ENCODE measurements around the gene RTF1.

Gene RTF1

GRCh38 chr15:41476416-41477048 is 59.6 kb downstream of the RTF1 start:
- no peak for TF ChIP-seq CTCF (IDR thresholded peaks at IDR 0.05; ENCODE audit: low read depth, low read length, missing control alignments)
- no peak overlapping the region for H3K4me3 ChIP-seq (ENCODE audit: low read depth, low read length)
- DNase-seq (ENCODE audit: low read depth): no peak
- in situ Hi-C loops (cut with HindIII; ENCODE audit: low sequenced_read_pairs): no loop called here

GRCh38 chr15:41480396-41481140 is 63.7 kb downstream of the RTF1 start:
- no peak overlapping the region for H3K4me3 ChIP-seq (ENCODE audit: low read depth, low read length)
- in situ Hi-C loops (cut with HindIII; ENCODE audit: low sequenced_read_pairs): no loop called here
- TF ChIP-seq CTCF (IDR thresholded peaks at IDR 0.05; ENCODE audit: low read depth, low read length, missing control alignments): no peak
- DNase-seq (ENCODE audit: low read depth): no peak

DNA sequence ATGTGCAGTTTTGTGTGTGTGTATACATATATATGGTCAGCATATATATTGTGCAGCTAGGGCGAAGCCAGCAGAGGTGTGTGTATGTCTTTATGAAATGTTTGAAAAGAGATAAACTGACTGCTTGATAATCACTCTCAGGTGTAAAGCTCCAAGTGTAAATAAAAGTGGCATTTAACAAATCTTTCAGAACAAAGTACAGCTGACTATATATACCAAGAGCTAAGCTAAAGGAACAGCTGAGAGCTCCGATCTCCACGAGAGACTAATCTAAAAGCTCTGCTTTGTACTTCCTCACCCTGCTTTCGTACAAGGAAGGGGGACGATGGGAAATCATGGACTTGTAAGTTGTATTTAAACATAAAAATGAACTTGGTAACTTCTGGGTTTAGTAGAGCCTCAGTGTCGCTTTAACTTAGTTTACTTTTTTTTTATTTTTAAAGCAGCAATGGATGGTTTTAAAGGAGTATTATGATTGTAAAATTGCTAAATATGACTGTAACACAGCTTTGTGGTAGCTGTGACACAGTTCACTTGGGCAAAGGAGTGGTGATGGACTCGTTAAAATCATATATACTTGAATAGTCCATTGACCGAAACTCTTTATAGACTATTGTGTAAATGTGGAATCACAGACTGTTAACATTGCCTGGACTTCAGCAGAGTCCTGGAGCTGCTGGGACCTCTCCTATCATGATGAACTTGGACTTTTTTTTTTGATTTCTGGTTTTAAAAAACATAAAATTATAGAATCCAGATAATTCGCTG is 65.4 kb downstream of the RTF1 start:
- no peak overlapping the region for H3K4me3 ChIP-seq (ENCODE audit: low read depth, low read length)
- TF ChIP-seq CTCF (IDR thresholded peaks at IDR 0.05; ENCODE audit: low read depth, low read length, missing control alignments): no peak
- in situ Hi-C loops (cut with HindIII; ENCODE audit: low sequenced_read_pairs): no loop called here
- DNase-seq (ENCODE audit: low read depth): no peak

DNA sequence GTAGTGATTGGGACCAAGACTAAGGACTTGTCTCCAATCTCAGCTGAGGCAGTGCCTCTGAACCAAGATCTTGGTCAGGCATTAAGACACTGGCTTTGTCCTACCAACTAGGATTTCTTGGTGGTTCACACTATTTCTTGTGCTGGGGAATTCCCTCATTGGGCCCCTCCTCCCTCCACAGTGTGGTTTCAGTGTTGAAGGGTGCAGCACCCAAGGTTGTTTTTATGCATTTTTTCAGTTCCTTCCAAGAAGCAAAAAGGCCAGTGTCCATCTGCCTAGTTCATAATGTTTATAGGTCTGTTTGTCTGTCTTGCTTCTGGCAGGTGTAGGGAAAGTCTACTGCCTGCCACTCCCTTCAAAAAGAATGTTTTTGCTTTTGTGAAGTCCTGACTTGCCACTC is 66.2 kb downstream of the RTF1 start:
- no peak overlapping the region for H3K4me3 ChIP-seq (ENCODE audit: low read depth, low read length)
- in situ Hi-C loops (cut with HindIII; ENCODE audit: low sequenced_read_pairs): no loop called here

GRCh38 chr15:41483519-41483918 is 66.6 kb downstream of the RTF1 start:
- no peak for DNase-seq (ENCODE audit: low read depth)
- H3K4me3 ChIP-seq (ENCODE audit: low read depth, low read length): no peak overlapping the region
- in situ Hi-C loops (cut with HindIII; ENCODE audit: low sequenced_read_pairs): no loop called here
- TF ChIP-seq CTCF (IDR thresholded peaks at IDR 0.05; ENCODE audit: low read depth, low read length, missing control alignments): no peak

More for the DNA sequence above, 66.2 kb downstream of the RTF1 start:
- DNase-seq (ENCODE audit: low read depth): no peak
- no peak for TF ChIP-seq CTCF (IDR thresholded peaks at IDR 0.05; ENCODE audit: low read depth, low read length, missing control alignments)

- no peak overlapping the region for H3K4me3 ChIP-seq (ENCODE audit: low read depth, low read length)
- in situ Hi-C loops (cut with HindIII; ENCODE audit: low sequenced_read_pairs): no loop called here
- no peak for TF ChIP-seq CTCF (IDR thresholded peaks at IDR 0.05; ENCODE audit: low read depth, low read length, missing control alignments)
- DNase-seq (ENCODE audit: low read depth): no peak
Measured at GRCh38 chr15:41484937-41485625, 68.2 kb downstream of the RTF1 start.

All from astrocyte of the cerebellum (primary cell).